ENCODE measurements around the gene RIT2.

GRCh38 chr18:42953306-42953705 is 162.2 kb downstream of the RIT2 start:
- TF ChIP-seq POLR2A (IDR thresholded peaks at IDR 0.05), result no peak
- TF ChIP-seq, protein P1, sequence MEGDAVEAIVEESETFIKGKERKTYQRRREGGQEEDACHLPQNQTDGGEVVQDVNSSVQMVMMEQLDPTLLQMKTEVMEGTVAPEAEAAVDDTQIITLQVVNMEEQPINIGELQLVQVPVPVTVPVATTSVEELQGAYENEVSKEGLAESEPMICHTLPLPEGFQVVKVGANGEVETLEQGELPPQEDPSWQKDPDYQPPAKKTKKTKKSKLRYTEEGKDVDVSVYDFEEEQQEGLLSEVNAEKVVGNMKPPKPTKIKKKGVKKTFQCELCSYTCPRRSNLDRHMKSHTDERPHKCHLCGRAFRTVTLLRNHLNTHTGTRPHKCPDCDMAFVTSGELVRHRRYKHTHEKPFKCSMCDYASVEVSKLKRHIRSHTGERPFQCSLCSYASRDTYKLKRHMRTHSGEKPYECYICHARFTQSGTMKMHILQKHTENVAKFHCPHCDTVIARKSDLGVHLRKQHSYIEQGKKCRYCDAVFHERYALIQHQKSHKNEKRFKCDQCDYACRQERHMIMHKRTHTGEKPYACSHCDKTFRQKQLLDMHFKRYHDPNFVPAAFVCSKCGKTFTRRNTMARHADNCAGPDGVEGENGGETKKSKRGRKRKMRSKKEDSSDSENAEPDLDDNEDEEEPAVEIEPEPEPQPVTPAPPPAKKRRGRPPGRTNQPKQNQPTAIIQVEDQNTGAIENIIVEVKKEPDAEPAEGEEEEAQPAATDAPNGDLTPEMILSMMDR (IDR thresholded peaks at IDR 0.05 in 4 of 5, conservative IDR thresholded peaks at IDR 0.05 in 1 of 5), result no peak
